Right lobe of liver (tissue), 4 donors: ENCODE measurements around the gene MKRN1.
"Not testable (repeated sequence)": the region's sequence is repeated elsewhere in the genome, so short reads cannot be mapped to it uniquely, and the experiment has no call there.

Experiments
- POLR2A ChIP-seq: fragments of 450-650 bp; IDR thresholded peaks from one replicate; pipeline ENCODE4 v1.6.1; 2017; ENCODE audit warnings: antibody characterized with exemption, mild to moderate bottlenecking
- TF ChIP-seq, protein P1 (sequence below), 4 donors: fragments of 200-600 bp in 3 of 4; fragments of 450-650 bp in 1 of 4; IDR thresholded peaks; one replicate each; pipeline versions ENCODE4 v1.5.1 to v1.8.0; 2016 to 2022; ENCODE audit warnings: antibody characterized with exemption in 4 of 4, mild to moderate bottlenecking in 2 of 4
- donor health status: DM: no; HTN: no; CAD: no.
- donor health status: DM: no; HTN: no; CAD: no.
- donor health status: DM: no; HTN: yes; CAD: no.

DNA sequence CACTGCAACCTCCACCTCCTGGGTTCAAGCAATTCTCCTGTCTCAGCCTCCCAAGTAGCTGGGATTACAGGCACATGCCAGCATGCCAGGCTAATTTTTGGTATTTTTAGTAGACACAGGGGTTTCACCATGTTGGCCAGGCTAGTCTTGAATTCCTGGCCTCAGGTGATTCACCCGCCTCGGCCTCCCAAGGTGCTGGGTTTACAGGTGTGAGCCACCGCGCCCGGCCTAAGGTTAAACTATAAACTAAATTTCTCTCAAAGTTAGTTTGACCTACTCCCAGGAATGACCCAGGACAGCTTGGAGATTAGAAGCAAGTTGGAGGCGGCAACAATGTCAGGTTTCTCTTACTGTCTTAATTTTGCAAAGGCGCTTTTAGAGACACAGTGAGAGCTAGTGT is 18.5 kb upstream of the MKRN1 start:
- TF ChIP-seq, protein P1, sequence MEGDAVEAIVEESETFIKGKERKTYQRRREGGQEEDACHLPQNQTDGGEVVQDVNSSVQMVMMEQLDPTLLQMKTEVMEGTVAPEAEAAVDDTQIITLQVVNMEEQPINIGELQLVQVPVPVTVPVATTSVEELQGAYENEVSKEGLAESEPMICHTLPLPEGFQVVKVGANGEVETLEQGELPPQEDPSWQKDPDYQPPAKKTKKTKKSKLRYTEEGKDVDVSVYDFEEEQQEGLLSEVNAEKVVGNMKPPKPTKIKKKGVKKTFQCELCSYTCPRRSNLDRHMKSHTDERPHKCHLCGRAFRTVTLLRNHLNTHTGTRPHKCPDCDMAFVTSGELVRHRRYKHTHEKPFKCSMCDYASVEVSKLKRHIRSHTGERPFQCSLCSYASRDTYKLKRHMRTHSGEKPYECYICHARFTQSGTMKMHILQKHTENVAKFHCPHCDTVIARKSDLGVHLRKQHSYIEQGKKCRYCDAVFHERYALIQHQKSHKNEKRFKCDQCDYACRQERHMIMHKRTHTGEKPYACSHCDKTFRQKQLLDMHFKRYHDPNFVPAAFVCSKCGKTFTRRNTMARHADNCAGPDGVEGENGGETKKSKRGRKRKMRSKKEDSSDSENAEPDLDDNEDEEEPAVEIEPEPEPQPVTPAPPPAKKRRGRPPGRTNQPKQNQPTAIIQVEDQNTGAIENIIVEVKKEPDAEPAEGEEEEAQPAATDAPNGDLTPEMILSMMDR (IDR thresholded peaks at IDR 0.05) = not testable (repeated sequence)
- TF ChIP-seq POLR2A = not testable (repeated sequence)
